Fibroblast of lung (primary cell): ENCODE measurements around the gene SLC9A1. TPM values are rescaled to one million over a fixed set of nuclear protein-coding genes. Genes with fewer than 3 reads are reported as not detected.

Experiments used
- DNase-seq, 2 donors: peaks; one replicate each; pipeline versions ENCODE4 v3.0.0 to v3.0.0-alpha.2; 2010; ENCODE audit warnings: low read depth in 2 of 2
- H2AFZ ChIP-seq: 2 replicates; pipeline ENCODE4 v1.5.1; 2012; ENCODE audit warnings: low read length, control low read depth, inconsistent platforms
- H3K27ac ChIP-seq: 2 replicates; pipeline ENCODE4 v1.5.1; 2011; ENCODE audit warnings: low read length, control low read depth; ENCODE audit not compliant: insufficient read depth
- H3K27me3 ChIP-seq: 2 replicates; pipeline ENCODE4 v1.5.1; 2011; ENCODE audit warnings: mild to moderate bottlenecking, low read length; ENCODE audit not compliant: control insufficient read depth, insufficient read depth
- H3K36me3 ChIP-seq: 2 replicates; pipeline ENCODE4 v1.5.1; 2011; ENCODE audit warnings: low read length; ENCODE audit not compliant: control insufficient read depth, insufficient read depth
- H3K4me1 ChIP-seq: 2 replicates; pipeline ENCODE4 v1.5.1; 2011; ENCODE audit warnings: low read length; ENCODE audit not compliant: control insufficient read depth, insufficient read depth; ENCODE audit errors: extremely low read depth
- H3K4me2 ChIP-seq: 2 replicates; pipeline ENCODE4 v1.5.1; 2011; ENCODE audit warnings: low read length, control low read depth; ENCODE audit not compliant: insufficient read depth; ENCODE audit errors: extremely low read depth
- H3K4me3 ChIP-seq, 4 experiments: fragments of 200-600 bp in 1 of 4; sonication (generic) in 1 of 4; replicated peaks in 1 of 4; 2 replicates each; pipeline ENCODE4 v1.5.1; 2011 to 2016; ENCODE audit warnings: low read length in 4 of 4, low read depth in 3 of 4, mild to moderate bottlenecking in 3 of 4, control low read depth in 2 of 4, inconsistent platforms in 1 of 4, mixed read lengths in 1 of 4; ENCODE audit not compliant: insufficient read depth in 1 of 4; ENCODE audit errors: control extremely low read depth in 1 of 4
- H3K79me2 ChIP-seq: 2 replicates; pipeline ENCODE4 v1.5.1; 2012; ENCODE audit warnings: mild to moderate bottlenecking, low read length, inconsistent platforms; ENCODE audit not compliant: control insufficient read depth, insufficient read depth
- H3K9ac ChIP-seq: 2 replicates; pipeline ENCODE4 v1.5.1; 2011; ENCODE audit warnings: mild to moderate bottlenecking, low read length, control low read depth; ENCODE audit not compliant: insufficient read depth
- H3K9me3 ChIP-seq: 2 replicates; pipeline ENCODE4 v1.5.1; 2012; ENCODE audit warnings: low read depth, low read length; ENCODE audit not compliant: control insufficient read depth, insufficient read depth
- H4K20me1 ChIP-seq: 2 replicates; pipeline ENCODE4 v1.5.1; 2011; ENCODE audit warnings: low read length; ENCODE audit not compliant: control insufficient read depth, insufficient read depth; ENCODE audit errors: extremely low read depth
- CTCF ChIP-seq, 2 donors: IDR thresholded peaks in 1 of 2; conservative IDR thresholded peaks in 1 of 2; 1 replicate in 1 of 2; 2 replicates in 1 of 2; pipeline ENCODE4 v1.5.1; 2011 to 2012; ENCODE audit warnings: low read length in 2 of 2, control low read depth in 1 of 2, inconsistent platforms in 1 of 2, low read depth in 1 of 2, mild to moderate bottlenecking in 1 of 2
- EZH2 ChIP-seq: IDR thresholded peaks from 2 replicates; pipeline ENCODE4 v1.5.1; 2012; ENCODE audit warnings: low read length, control low read depth, mild to moderate bottlenecking; ENCODE audit errors: missing control alignments
- polyA plus RNA-seq, 2 donors: library from polyadenylated mRNA; depleted of rRNA in 1 of 2; stranded (reverse) in 1 of 2; unstranded in 1 of 2; fragments of >200 nt; gene quantifications; 2 replicates each; pipeline ENCODE4 v1.2.1, GENCODE V29; 2011 to 2012; ENCODE audit warnings: missing spikeins in 1 of 2
- total RNA-seq: library from RNA; depleted of rRNA; stranded (reverse); fragments of >200 nt; gene quantifications from 2 replicates; pipeline ENCODE4 v1.2.1, GENCODE V29; 2014

Gene SLC9A1
- total and polyA plus RNA-seq, 2 donors (not counting 1 experiment from before 2014, with no cell fraction given), result 4.9 to 10.4 TPM

- Histone ChIP-seq H3K4me2 (no peak overlapping the region), H4K20me1 (no peaks in the 10 kb centered on the region), H3K36me3 (no peaks in the 10 kb centered on the region), H3K27me3 (peaks cover 2% of the 10 kb centered on the region), H3K9me3 (no peaks in the 10 kb centered on the region), H3K27ac (no peak overlapping the region), H3K4me3 (no peak overlapping the region), H3K4me1 (no peaks in the 10 kb centered on the region), H3K9ac (no peak overlapping the region), H3K79me2 (no peaks in the 10 kb centered on the region), H2AFZ (no peak overlapping the region)
- DNase-seq, result no peak
- TF ChIP-seq CTCF (conservative IDR thresholded peaks at IDR 0.05 in 1 of 2, IDR thresholded peaks at IDR 0.05 in 1 of 2; ENCODE audit: low read depth in 1 of 2, low read length in 2 of 2) (no peak), EZH2 (no peak)
These were observed 77.0 kb downstream of the SLC9A1 start for GRCh38 chr1:27077968-27078367.

GRCh38 chr1:27076803-27077202 lies 78.1 kb downstream of the SLC9A1 start:
- no peak for DNase-seq
- TF ChIP-seq EZH2 (no peak), CTCF (conservative IDR thresholded peaks at IDR 0.05 in 1 of 2, IDR thresholded peaks at IDR 0.05 in 1 of 2; ENCODE audit: low read depth in 1 of 2, low read length in 2 of 2) (no peak)
- H3K4me3 ChIP-seq, result no peak overlapping the region

GRCh38 chr1:27074175-27074780 lies 80.6 kb downstream of the SLC9A1 start:
- no peaks in the 10 kb centered on the region for H3K79me2 ChIP-seq
- no peaks in the 10 kb centered on the region for H3K4me1 ChIP-seq
- H3K9ac ChIP-seq, result no peak overlapping the region
- H3K36me3 ChIP-seq, result no peaks in the 10 kb centered on the region
- no peak overlapping the region for H3K27ac ChIP-seq
- H3K27me3 ChIP-seq, result no peaks in the 10 kb centered on the region
- no peak overlapping the region for H3K4me2 ChIP-seq
- DNase-seq, result no peak
- H3K4me3 ChIP-seq, result no peak overlapping the region
- H3K9me3 ChIP-seq, result no peaks in the 10 kb centered on the region
- H2AFZ ChIP-seq, result no peak overlapping the region
- no peak for TF ChIP-seq CTCF (conservative IDR thresholded peaks at IDR 0.05 in 1 of 2, IDR thresholded peaks at IDR 0.05 in 1 of 2; ENCODE audit: low read depth in 1 of 2, low read length in 2 of 2)
- no peak for TF ChIP-seq EZH2
- H4K20me1 ChIP-seq, result no peaks in the 10 kb centered on the region

More at GRCh38 chr1:27076803-27077202, 78.1 kb downstream of the SLC9A1 start:
- H3K79me2 ChIP-seq, result no peaks in the 10 kb centered on the region
- H3K4me1 ChIP-seq, result no peaks in the 10 kb centered on the region
- no peaks in the 10 kb centered on the region for H3K9me3 ChIP-seq
- no peak overlapping the region for H2AFZ ChIP-seq
- no peaks in the 10 kb centered on the region for H3K36me3 ChIP-seq
- no peak overlapping the region for H3K4me2 ChIP-seq
- peaks cover 2% of the 10 kb centered on the region for H3K27me3 ChIP-seq
- H3K9ac ChIP-seq, result no peak overlapping the region
- no peak overlapping the region for H3K27ac ChIP-seq
- no peaks in the 10 kb centered on the region for H4K20me1 ChIP-seq
